G401 (cell line): ENCODE data around the gene ADK. TPM values are rescaled to one million over a fixed set of nuclear protein-coding genes. Genes with fewer than 3 reads are reported as not detected.
"Not testable (repeated sequence)": the region's sequence is repeated elsewhere in the genome, so short reads cannot be mapped to it uniquely, and the experiment has no call there.

ENCODE experiments used
- DNase-seq: peaks from one replicate; pipeline ENCODE4 v3.0.0-alpha.2; 2015; ENCODE audit warnings: low spot score
- in situ Hi-C: cut with HindIII; loops from 2 replicates; pipeline ENCODE4 v1.10.0; 2016; ENCODE audit warnings: low sequenced_read_pairs, mixed read lengths
- total RNA-seq: library from RNA; depleted of rRNA; stranded (reverse); fragments of >200 nt; shearing (Covaris generic); gene quantifications from 2 replicates; pipeline ENCODE4 v1.2.3, GENCODE V29; 2014

ADK gene
- total RNA-seq, 1 experiment from 2014 or later, result 99.5 TPM

GRCh38 chr10:74491014-74491413 is 340.0 kb downstream of the ADK start:
- DNase-seq, result no peak
- in situ Hi-C loops, result no loop called here

GRCh38 chr10:74496276-74496675 is 345.3 kb downstream of the ADK start:
- in situ Hi-C loops, DNase-seq: not testable (repeated sequence)

- in situ Hi-C loops, result not testable (repeated sequence)
These were observed 347.6 kb downstream of the ADK start for GRCh38 chr10:74498664-74499063.

GRCh38 chr10:74500026-74500704 is 349.1 kb downstream of the ADK start:
- in situ Hi-C loops, result no loop called here
- no peak for DNase-seq

More at GRCh38 chr10:74498664-74499063, 347.6 kb downstream of the ADK start:
- DNase-seq, result not testable (repeated sequence)

- in situ Hi-C loops, result no loop called here
- no peak for DNase-seq
These were observed 349.8 kb downstream of the ADK start for GRCh38 chr10:74500816-74501215.

- in situ Hi-C loops, result no loop called here
- DNase-seq, result no peak
These were observed 352.1 kb downstream of the ADK start for GRCh38 chr10:74502963-74503608.

GRCh38 chr10:74507951-74508350 is 356.9 kb downstream of the ADK start:
- no peak for DNase-seq
- in situ Hi-C loops, result no loop called here

- DNase-seq, result no peak
- in situ Hi-C loops, result no loop called here
These were observed 359.6 kb downstream of the ADK start for GRCh38 chr10:74510594-74510993.

GRCh38 chr10:74511051-74511450 is 360.0 kb downstream of the ADK start:
- in situ Hi-C loops, result no loop called here
- no peak for DNase-seq

- in situ Hi-C loops, result no loop called here
These were observed 363.3 kb downstream of the ADK start for GRCh38 chr10:74514322-74514721.

GRCh38 chr10:74518061-74518460 is 367.0 kb downstream of the ADK start:
- in situ Hi-C loops, result no loop called here
- DNase-seq, result no peak

More at GRCh38 chr10:74514322-74514721, 363.3 kb downstream of the ADK start:
- DNase-seq, result no peak

GRCh38 chr10:74521526-74521925 is 370.5 kb downstream of the ADK start:
- in situ Hi-C loops, result no loop called here

GRCh38 chr10:74523199-74523598 is 372.2 kb downstream of the ADK start:
- DNase-seq, result no peak
- in situ Hi-C loops, result no loop called here

More at GRCh38 chr10:74521526-74521925, 370.5 kb downstream of the ADK start:
- DNase-seq, result no peak

GRCh38 chr10:74525885-74526284 is 374.9 kb downstream of the ADK start:
- DNase-seq, result no peak
- in situ Hi-C loops, result no loop called here

GRCh38 chr10:74527611-74528010 is 376.6 kb downstream of the ADK start:
- in situ Hi-C loops, DNase-seq: not testable (repeated sequence)

- in situ Hi-C loops, result no loop called here
- no peak for DNase-seq
These were observed 378.2 kb downstream of the ADK start for GRCh38 chr10:74529205-74529604.

- no peak for DNase-seq
- in situ Hi-C loops, result no loop called here
These were observed 380.0 kb downstream of the ADK start for GRCh38 chr10:74530981-74531380.

- in situ Hi-C loops, result no loop called here
- no peak for DNase-seq
These were observed 388.3 kb downstream of the ADK start for GRCh38 chr10:74539317-74539716.

GRCh38 chr10:74541375-74541774 is 390.4 kb downstream of the ADK start:
- in situ Hi-C loops, result no loop called here
- no peak for DNase-seq

- no peak for DNase-seq
- in situ Hi-C loops, result no loop called here
These were observed 391.1 kb downstream of the ADK start for GRCh38 chr10:74542077-74542476.

- DNase-seq, result no peak
These were observed 392.3 kb downstream of the ADK start for GRCh38 chr10:74543276-74543675.

More at GRCh38 chr10:74543276-74543675, 392.3 kb downstream of the ADK start:
- in situ Hi-C loops, result no loop called here
